K562 (cell line): Measurements from ENCODE around the gene OR8D2. TPM values are rescaled to one million over a fixed set of nuclear protein-coding genes. Genes with fewer than 3 reads are reported as not detected.

Experiments used
- ATAC-seq: fragments of 200-7000 bp; cut with Tn5 transposase; 3 replicates; pipeline ENCODE4 v1.9.1; 2020; ENCODE audit warnings: moderate library complexity
- BruUV-seq: library from RNA; stranded (reverse); fragments of 400-500 nt; replicated peaks from 2 replicates; lab custom pipeline; 2021; lab: Mats Ljungman, UMichigan
- CTCF ChIA-PET: fragments of 300-600 bp; formaldehyde crosslinking; extraction: SDS; loops from one replicate; lab custom pipeline; 2021; ENCODE audit warnings: low intra/inter-chr PET ratio; lab: Yijun Ruan, JAX
- POLR2A ChIA-PET: fragments of 300-600, 350-650 bp; sonication (Branson Sonifier 250); formaldehyde crosslinking; extraction: SDS; loops from one replicate; lab custom pipeline; 2021; ENCODE audit warnings: antibody characterized with exemption, inconsistent platforms; lab: Yijun Ruan, JAX
- DNase-seq, 4 experiments: peaks; one replicate each; pipeline versions ENCODE4 v3.0.0 to v3.0.0-alpha.2; 2011 to 2018; ENCODE audit warnings: low spot score in 3 of 4, mixed read lengths in 3 of 4; ENCODE audit errors: extremely low read depth in 1 of 4
- FAIRE-seq: peaks from 2 replicates; lab custom pipeline; 2011; peaks lifted over from hg19 to GRCh38; lab: Jason Lieb, UNC
- H2AFZ ChIP-seq: 2 replicates; pipeline ENCODE4 v1.6.0; 2011; ENCODE audit warnings: low read depth, low read length, control low read depth, inconsistent platforms
- H3K27ac ChIP-seq: fragments of 200-600 bp; 3 replicates; pipeline ENCODE4 v1.8.0; 2011; ENCODE audit warnings: low read depth, mild to moderate bottlenecking, control low read depth, inconsistent platforms, low read length, moderate library complexity, mixed read lengths; ENCODE audit errors: extremely low read depth
- H3K27me3 ChIP-seq, 2 experiments: fragments of 300-600 bp in 1 of 2; 2 replicates in 1 of 2; 3 replicates in 1 of 2; pipeline versions ENCODE4 v1.6.0 to v1.8.0; 2011; ENCODE audit warnings: inconsistent platforms in 2 of 2, low read length in 2 of 2, mild to moderate bottlenecking in 1 of 2, mixed read lengths in 1 of 2, moderate library complexity in 1 of 2; ENCODE audit not compliant: control insufficient read depth in 2 of 2, insufficient read depth in 2 of 2
- H3K36me3 ChIP-seq: fragments of 300-600 bp; 3 replicates; pipeline ENCODE4 v1.8.0; 2011; ENCODE audit warnings: mild to moderate bottlenecking, low read length, inconsistent platforms; ENCODE audit not compliant: control insufficient read depth, insufficient read depth
- H3K4me1 ChIP-seq, 2 experiments: fragments of 200-600 bp in 1 of 2; replicated peaks in 1 of 2; 2 replicates in 1 of 2; 3 replicates in 1 of 2; pipeline versions ENCODE4 v1.5.1 to v1.8.0; 2011; ENCODE audit warnings: inconsistent platforms in 2 of 2, low read length in 2 of 2, mild to moderate bottlenecking in 1 of 2, mixed read lengths in 1 of 2, moderate library complexity in 1 of 2; ENCODE audit not compliant: control insufficient read depth in 2 of 2, insufficient read depth in 2 of 2
- H3K4me2 ChIP-seq: 2 replicates; pipeline ENCODE4 v1.6.1; 2011; ENCODE audit warnings: low read length, control low read depth, inconsistent platforms, mixed read lengths; ENCODE audit not compliant: insufficient read depth
- H3K4me3 ChIP-seq: fragments of 200-600 bp; sonication (generic), shearing (Covaris generic); 2 replicates; pipeline ENCODE4 v1.5.1; 2016; ENCODE audit warnings: control low read depth, inconsistent platforms
- H3K79me2 ChIP-seq: fragments of 200-600 bp; 3 replicates; pipeline ENCODE4 v1.8.0; 2011; ENCODE audit warnings: low read length, inconsistent platforms; ENCODE audit not compliant: control insufficient read depth, insufficient read depth
- H3K9ac ChIP-seq, 2 experiments: 2 replicates each; pipeline versions ENCODE4 v1.6.0 to v1.6.1; 2011; ENCODE audit warnings: low read depth in 2 of 2, low read length in 2 of 2, control low read depth in 1 of 2, inconsistent platforms in 1 of 2, mild to moderate bottlenecking in 1 of 2, mixed read lengths in 1 of 2; ENCODE audit not compliant: insufficient read depth in 1 of 2
- H3K9me1 ChIP-seq: one replicate; pipeline ENCODE4 v1.6.0; 2011; ENCODE audit warnings: inconsistent platforms, mild to moderate bottlenecking, low read length, moderate library complexity; ENCODE audit not compliant: control insufficient read depth, insufficient read depth
- H3K9me3 ChIP-seq: replicated peaks from 2 replicates; pipeline ENCODE4 v1.5.1; 2011; ENCODE audit warnings: low read depth, low read length, inconsistent platforms; ENCODE audit not compliant: control insufficient read depth, insufficient read depth
- H4K20me1 ChIP-seq: replicated peaks from 2 replicates; pipeline ENCODE4 v1.6.1; 2011; ENCODE audit warnings: low read length, inconsistent platforms, mixed read lengths; ENCODE audit not compliant: control insufficient read depth, insufficient read depth
- ARID3B ChIP-seq: fragments of 250-450 bp; sonication (Bioruptor Pico); IDR thresholded peaks from 2 replicates; pipeline ENCODE4 v1.4.0; 2020; ENCODE audit warnings: borderline replicate concordance
- BHLHE40 ChIP-seq: IDR thresholded peaks from 2 replicates; pipeline ENCODE4 v1.6.1; 2011; ENCODE audit warnings: low read length, improper control_type of control experiment
- BRD4 ChIP-seq: fragments of 200-600 bp; sonication (generic); IDR thresholded peaks from 2 replicates; pipeline ENCODE4 v1.6.1; 2017; ENCODE audit warnings: inconsistent platforms
- C11orf30 ChIP-seq: fragments of 450-650 bp; IDR thresholded peaks from 2 replicates; pipeline ENCODE4 v1.6.1; 2016; ENCODE audit warnings: low read depth, mild to moderate bottlenecking
- ESRRA ChIP-seq: fragments of 450-650 bp; IDR thresholded peaks from 2 replicates; pipeline ENCODE4 v1.6.1; 2014; ENCODE audit warnings: low read depth, mild to moderate bottlenecking, moderate library complexity, borderline replicate concordance
- FOXM1 ChIP-seq, 2 experiments: fragments of 450-650 bp in 1 of 2; sonication (generic) in 1 of 2; formaldehyde crosslinking in 1 of 2; IDR thresholded peaks; 2 replicates each; pipeline versions ENCODE4 v1.6.1 to v1.9.0; 2017 to 2022; ENCODE audit warnings: low read depth in 2 of 2, mild to moderate bottlenecking in 2 of 2, missing genetic modification reagents in 1 of 2, moderate library complexity in 1 of 2
- MEIS2 ChIP-seq: fragments of 450-650 bp; IDR thresholded peaks from 2 replicates; pipeline ENCODE4 v1.6.1; 2014; ENCODE audit warnings: mild to moderate bottlenecking; ENCODE audit not compliant: partially characterized antibody
- MLX ChIP-seq, 2 experiments: fragments of 450-650 bp in 1 of 2; sonication (generic) in 1 of 2; formaldehyde crosslinking; conservative IDR thresholded peaks; 2 replicates each; pipeline versions ENCODE4 v1.4.0 to v1.8.1; 2020 to 2022; ENCODE audit warnings: mild to moderate bottlenecking in 1 of 2, missing genetic modification reagents in 1 of 2
- NCOA4 ChIP-seq: fragments of 450-650 bp; IDR thresholded peaks from 2 replicates; pipeline ENCODE4 v1.6.1; 2018; ENCODE audit warnings: mild to moderate bottlenecking; ENCODE audit not compliant: partially characterized antibody
- NFXL1 ChIP-seq: fragments of 450-650 bp; formaldehyde crosslinking; IDR thresholded peaks from 2 replicates; pipeline ENCODE4 v1.4.0; 2021; ENCODE audit warnings: mild to moderate bottlenecking
- NFYB ChIP-seq: IDR thresholded peaks from 2 replicates; pipeline ENCODE4 v1.6.1; 2011; ENCODE audit warnings: mild to moderate bottlenecking, moderate library complexity; ENCODE audit not compliant: insufficient read length; ENCODE audit errors: extremely low read depth
- PURB ChIP-seq: sonication (generic); formaldehyde crosslinking; IDR thresholded peaks from 2 replicates; pipeline ENCODE4 v1.9.0; 2021; ENCODE audit warnings: low read depth, mild to moderate bottlenecking, missing genetic modification reagents
- RBM17 ChIP-seq: fragments of 200-400 bp; formaldehyde crosslinking; IDR thresholded peaks from 2 replicates; pipeline ENCODE4 v1.6.1; 2017; ENCODE audit warnings: low read depth, mild to moderate bottlenecking, low read length, borderline replicate concordance
- THRAP3 ChIP-seq: fragments of 450-650 bp; IDR thresholded peaks from 2 replicates; pipeline ENCODE4 v1.6.1; 2016; ENCODE audit warnings: mild to moderate bottlenecking, inconsistent platforms, borderline replicate concordance
- ZNF184 ChIP-seq: sonication (generic); formaldehyde crosslinking; IDR thresholded peaks from 2 replicates; pipeline ENCODE4 v1.5.0; 2020; ENCODE audit warnings: missing genetic modification reagents
- ZNF518B ChIP-seq: fragments of 250-450 bp; sonication (Bioruptor Pico); IDR thresholded peaks from 2 replicates; pipeline ENCODE4 v1.5.0; 2021; ENCODE audit warnings: mild to moderate bottlenecking, moderate library complexity
- WGBS: fragments of 100-300 bp; shearing (Covaris generic); methylation state at CpG from one replicate; pipeline ENCODE4 v1.1.6; 2016; ENCODE audit warnings: low coverage, mixed read lengths; ENCODE audit not compliant: insufficient coverage; ENCODE audit errors: missing lambda C conversion rate; 5-methylcytosine and 5-hydroxymethylcytosine counted together
- in situ Hi-C: fragments of 300-500 bp; cut with MboI; formaldehyde crosslinking; loops from 4 replicates; pipeline ENCODE4 v1.15.0; 2018; ENCODE audit warnings: inconsistent platforms, mixed read lengths
- intact Hi-C: fragments of 100-400 bp; cut with micrococcal nuclease; formaldehyde crosslinking; loops from 2 replicates; pipeline ENCODE4 v1.14.2; 2022
- polyA plus RNA-seq, 8 experiments: library from polyadenylated mRNA; depleted of rRNA in 4 of 8; stranded (reverse) in 5 of 8; unstranded in 3 of 8; fragments of >200 nt; fragmentation: Nextera tagmentation in 2 of 8; fragmentation: Illumina TruSeq in 1 of 8; extraction: Ambion mirVana in 2 of 8; extraction: Trizol in 1 of 8; gene quantifications; 2 replicates each; pipeline versions ENCODE4 v1.2.1 to v1.2.3, GENCODE V29; 2011 to 2014; ENCODE audit warnings: inconsistent platforms in 1 of 8, missing spikeins in 1 of 8
- total RNA-seq, 7 experiments: library from RNA; depleted of rRNA in 6 of 7; stranded (reverse); fragments of >200 nt in 6 of 7; fragmentation: Illumina TruSeq in 2 of 7; extraction: Trizol in 2 of 7; gene quantifications; 2 replicates each; pipeline versions ENCODE4 v1.2.1 to v1.2.3, GENCODE V29; 2011 to 2021; ENCODE audit warnings: low replicate concordance in 1 of 7

The OR8D2 gene
- total and polyA plus RNA-seq, 9 of the 15 experiments (the other 6 are each of a cell fraction or from before 2014, with no cell fraction given) = 0.06 to 0.21 TPM; not detected in 7

GRCh38 chr11:124344346-124344745 is 24.3 kb upstream of the OR8D2 start (continued):
- no peak for TF ChIP-seq PURB (CRISPR knock-in tag)
- TF ChIP-seq NFYB = no peak

GRCh38 chr11:124340142-124340447 is 20.1 kb upstream of the OR8D2 start:
- FAIRE-seq (no peak), DNase-seq (no peak), ATAC-seq (no peak)
- Histone ChIP-seq H3K9me1 (no peaks in the 10 kb centered on the region), H4K20me1 (no peaks in the 10 kb centered on the region), H3K79me2 (no peaks in the 10 kb centered on the region), H3K27me3 (no peaks in the 10 kb centered on the region), H3K9me3 (no peaks in the 10 kb centered on the region), H3K9ac (no peak overlapping the region), H3K4me2 (no peak overlapping the region), H3K4me3 (no peak overlapping the region), H2AFZ (no peak overlapping the region), H3K27ac (no peak overlapping the region), H3K4me1 (no peaks in the 10 kb centered on the region; a peak in 1 of 5 replicates), H3K36me3 (no peaks in the 10 kb centered on the region)
- CTCF ChIA-PET = no interaction called here
- in situ Hi-C loops = no loop called here
- POLR2A ChIA-PET = no interaction called here
- BruUV-seq = no TSS peak
- 16% methylated on average over 2 of the region's 2 CpGs for WGBS
- intact Hi-C loops = no loop called here
- no peak for TF ChIP-seq BHLHE40
- TF ChIP-seq ZNF518B = no peak
- no peak for TF ChIP-seq THRAP3
- TF ChIP-seq FOXM1 (IDR thresholded peaks at IDR 0.05; ENCODE audit: low read depth) = no peak
- TF ChIP-seq FOXM1 (CRISPR knock-in tag; IDR thresholded peaks at IDR 0.05; ENCODE audit: low read depth) = no peak
- no peak for TF ChIP-seq MLX (CRISPR knock-in tag; conservative IDR thresholded peaks at IDR 0.05)
- no peak for TF ChIP-seq RBM17
- no peak for TF ChIP-seq ZNF184
- TF ChIP-seq NCOA4 = no peak
- no peak for TF ChIP-seq BRD4
- no peak for TF ChIP-seq C11orf30
- no peak for TF ChIP-seq ESRRA
- TF ChIP-seq NFXL1 = no peak
- no peak for TF ChIP-seq ARID3B (CRISPR knock-in tag)
- no peak for TF ChIP-seq MEIS2
